Measurements from ENCODE around the gene ADRA2C.

DNA sequence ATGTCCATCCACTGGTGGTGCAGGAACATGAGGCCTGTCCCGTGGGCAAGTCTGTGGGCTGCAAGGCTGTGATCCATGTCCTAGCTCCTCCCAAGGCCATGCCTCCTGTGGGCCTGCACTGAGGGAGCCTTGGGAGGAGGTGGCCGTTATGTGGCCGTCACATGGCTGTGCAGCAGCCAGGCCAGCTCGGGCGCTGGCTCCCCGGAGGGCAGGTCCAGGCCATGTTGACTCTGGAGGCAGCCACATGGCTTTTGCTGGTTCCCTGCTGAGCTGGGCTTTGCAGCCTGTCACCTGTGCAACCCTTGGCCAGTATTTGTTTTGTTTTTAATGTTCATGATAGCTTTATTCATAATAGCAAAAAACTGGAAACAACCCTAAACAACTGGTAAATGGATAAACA, 13.3 kb downstream of the ADRA2C start:
- TF ChIP-seq EZH2 (IDR thresholded peaks at IDR 0.05) = no peak
- no peak for TF ChIP-seq POLR2AphosphoS5 (IDR thresholded peaks at IDR 0.05; ENCODE audit: borderline replicate concordance, low read depth, low read length)
- TF ChIP-seq FOXP2 (optimal IDR thresholded peaks at IDR 0.05; ENCODE audit: control extremely low read depth, extremely low read length, insufficient read depth) = no peak
